HG03457 (cell line): Measurements from ENCODE around the gene EMILIN2.

Experiments used
- ATAC-seq: cut with Tn5 transposase; IDR thresholded peaks from one replicate; pipeline ENCODE4 v1.9.1; 2021; ENCODE audit warnings: moderate number of reproducible peaks; ENCODE audit not compliant: unreplicated experiment

The EMILIN2 gene

GRCh38 chr18:2872095-2872494 lies 25.3 kb downstream of the EMILIN2 start:
- no peak for ATAC-seq

GRCh38 chr18:2874765-2875164 lies 28.0 kb downstream of the EMILIN2 start:
- ATAC-seq = no peak

GRCh38 chr18:2878656-2879330 lies 32.0 kb downstream of the EMILIN2 start:
- no peak for ATAC-seq

GRCh38 chr18:2879889-2880288 lies 33.1 kb downstream of the EMILIN2 start:
- ATAC-seq = no peak

GRCh38 chr18:2880473-2880872 lies 33.7 kb downstream of the EMILIN2 start:
- no peak for ATAC-seq

- no peak for ATAC-seq
Measured at GRCh38 chr18:2881088-2881839, 34.5 kb downstream of the EMILIN2 start.

- ATAC-seq = no peak
Measured at GRCh38 chr18:2881840-2882195, 35.0 kb downstream of the EMILIN2 start.

- ATAC-seq = no peak
Measured at GRCh38 chr18:2882201-2882600, 35.4 kb downstream of the EMILIN2 start.

- ATAC-seq = no peak
Measured at GRCh38 chr18:2883076-2883735, 36.4 kb downstream of the EMILIN2 start.

- no peak for ATAC-seq
Measured at GRCh38 chr18:2884706-2885285, 38.0 kb downstream of the EMILIN2 start.

GRCh38 chr18:2887470-2887869 lies 40.7 kb downstream of the EMILIN2 start:
- ATAC-seq = no peak

GRCh38 chr18:2889761-2890192 lies 43.0 kb downstream of the EMILIN2 start:
- ATAC-seq = no peak

- ATAC-seq = no peak
Measured at GRCh38 chr18:2890606-2891005, 43.8 kb downstream of the EMILIN2 start.

GRCh38 chr18:2891526-2892431 lies 45.0 kb downstream of the EMILIN2 start:
- ATAC-seq = no peak

- ATAC-seq = no peak
Measured at GRCh38 chr18:2893056-2893455, 46.2 kb downstream of the EMILIN2 start.

GRCh38 chr18:2893676-2894075 lies 46.9 kb downstream of the EMILIN2 start:
- no peak for ATAC-seq

GRCh38 chr18:2894131-2894840 lies 47.5 kb downstream of the EMILIN2 start:
- ATAC-seq = no peak

- ATAC-seq = no peak
Measured at GRCh38 chr18:2894841-2895370, 48.1 kb downstream of the EMILIN2 start.

- ATAC-seq = no peak
Measured at GRCh38 chr18:2895391-2895790, 48.6 kb downstream of the EMILIN2 start.

GRCh38 chr18:2896990-2897389 lies 50.2 kb downstream of the EMILIN2 start:
- no peak for ATAC-seq
